Lower leg skin (tissue), 4 donors: ENCODE measurements around the gene STXBP6. TPM values are rescaled to one million over a fixed set of nuclear protein-coding genes. Genes with fewer than 3 reads are reported as not detected.

Experiments used
- DNase-seq, 2 donors: peaks; one replicate each; pipeline ENCODE4 v3.0.0-alpha.2; 2019; ENCODE audit warnings: low spot score in 2 of 2
- H3K4me3 ChIP-seq: fragments of 200-600 bp; sonication (generic); 2 replicates; pipeline ENCODE4 v1.5.1; 2017; ENCODE audit warnings: mild to moderate bottlenecking, low read depth; ENCODE audit not compliant: poor library complexity, severe bottlenecking
- CTCF ChIP-seq, 3 donors: fragments of 450-650 bp; IDR thresholded peaks; one replicate each; pipeline ENCODE4 v1.5.1; 2016; ENCODE audit warnings: antibody characterized with exemption in 3 of 3, mild to moderate bottlenecking in 3 of 3, moderate library complexity in 2 of 3
- POLR2A ChIP-seq, 2 donors: fragments of 450-650 bp; IDR thresholded peaks; one replicate each; pipeline ENCODE4 v1.6.1; 2016 to 2017; ENCODE audit warnings: antibody characterized with exemption in 2 of 2, mild to moderate bottlenecking in 1 of 2, moderate library complexity in 1 of 2
- WGBS, 2 donors: methylation state at CpG; one replicate each; pipeline ENCODE4 v1.1.5; 2018; 5-methylcytosine and 5-hydroxymethylcytosine counted together
- intact Hi-C: fragments of 100-400 bp; cut with DNase I; formaldehyde crosslinking; loops from one replicate; pipeline ENCODE4 v1.15.0; 2023; ENCODE audit warnings: low total_unique reads
- total RNA-seq, 4 donors: library from RNA; depleted of rRNA; stranded (reverse); fragments of >200 nt; gene quantifications; one replicate each; pipeline ENCODE4 v1.1.0, GENCODE V29; 2016

STXBP6 gene
- total RNA-seq, 4 donors from 2014 or later = 24.6 to 49.3 (median 36.9) TPM

- intact Hi-C loops = no loop called here
- TF ChIP-seq CTCF (IDR thresholded peaks at IDR 0.05) (no peak), POLR2A (IDR thresholded peaks at IDR 0.05) (no peak)
- 68 to 73% methylated on average over 3 of the region's 3 CpGs for WGBS, 2 donors
- no peak overlapping the region for H3K4me3 ChIP-seq
- no peak for DNase-seq
Measured at GRCh38 chr14:25062022-25062321, 12.0 kb upstream of the STXBP6 start.

- 90 to 100% methylated on average over 1 of the region's 1 CpG for WGBS, 2 donors
- TF ChIP-seq CTCF (IDR thresholded peaks at IDR 0.05) = no peak
- no peak for TF ChIP-seq POLR2A (IDR thresholded peaks at IDR 0.05)
Measured at GRCh38 chr14:25056688-25057078, 6.7 kb upstream of the STXBP6 start.

GRCh38 chr14:25055992-25056687 lies 6.2 kb upstream of the STXBP6 start:
- TF ChIP-seq CTCF (IDR thresholded peaks at IDR 0.05) (no peak), POLR2A (IDR thresholded peaks at IDR 0.05) (no peak)
- no peak overlapping the region for H3K4me3 ChIP-seq
- intact Hi-C loops = no loop called here
- WGBS, 2 donors = 62 to 68% methylated on average over 2 of the region's 2 CpGs
- no peak for DNase-seq

More at GRCh38 chr14:25056688-25057078, 6.7 kb upstream of the STXBP6 start:
- no peak for DNase-seq
- H3K4me3 ChIP-seq = no peak overlapping the region
- intact Hi-C loops = no loop called here

- TF ChIP-seq CTCF (IDR thresholded peaks at IDR 0.05) = no peak
- H3K4me3 ChIP-seq = no peak overlapping the region
- 64 to 86% methylated on average over 5 of the region's 5 CpGs for WGBS, 2 donors
- no peak for DNase-seq
- intact Hi-C loops = no loop called here
Measured at GRCh38 chr14:25055005-25055404, 5.1 kb upstream of the STXBP6 start.

GRCh38 chr14:25053585-25053984 lies 3.6 kb upstream of the STXBP6 start:
- TF ChIP-seq POLR2A (IDR thresholded peaks at IDR 0.05) (no peak), CTCF (IDR thresholded peaks at IDR 0.05) (no peak)
- intact Hi-C loops = no loop called here
- DNase-seq = no peak
- 88 to 89% methylated on average over 1 of the region's 1 CpG for WGBS, 2 donors
- H3K4me3 ChIP-seq = no peak overlapping the region

- intact Hi-C loops = no loop called here
- DNase-seq = no peak
- no peak overlapping the region for H3K4me3 ChIP-seq
- WGBS, 2 donors = 88 to 89% methylated on average over 4 of the region's 4 CpGs
- TF ChIP-seq POLR2A (IDR thresholded peaks at IDR 0.05) = no peak
- no peak for TF ChIP-seq CTCF (IDR thresholded peaks at IDR 0.05)
Measured at GRCh38 chr14:25052921-25053320, 3.0 kb upstream of the STXBP6 start.
